ENCODE data around the gene MPG.

- no peak for TF ChIP-seq ELF4 (IDR thresholded peaks at IDR 0.05)
- no peak for TF ChIP-seq BHLHE40 (IDR thresholded peaks at IDR 0.05; ENCODE audit: borderline replicate concordance)
- no peak for TF ChIP-seq SUZ12 (IDR thresholded peaks at IDR 0.05)
- TF ChIP-seq SP1 (IDR thresholded peaks at IDR 0.05), result no peak
- no peak for TF ChIP-seq ZNF384 (IDR thresholded peaks at IDR 0.05)
- no peak for TF ChIP-seq PKNOX1 (IDR thresholded peaks at IDR 0.05)
- no peak for TF ChIP-seq FOXM1 (IDR thresholded peaks at IDR 0.05; ENCODE audit: borderline replicate concordance)
Observed at GRCh38 chr16:44655-45054, 33.4 kb upstream of the MPG start.
